ENCODE measurements around the gene NAB1.

DNA sequence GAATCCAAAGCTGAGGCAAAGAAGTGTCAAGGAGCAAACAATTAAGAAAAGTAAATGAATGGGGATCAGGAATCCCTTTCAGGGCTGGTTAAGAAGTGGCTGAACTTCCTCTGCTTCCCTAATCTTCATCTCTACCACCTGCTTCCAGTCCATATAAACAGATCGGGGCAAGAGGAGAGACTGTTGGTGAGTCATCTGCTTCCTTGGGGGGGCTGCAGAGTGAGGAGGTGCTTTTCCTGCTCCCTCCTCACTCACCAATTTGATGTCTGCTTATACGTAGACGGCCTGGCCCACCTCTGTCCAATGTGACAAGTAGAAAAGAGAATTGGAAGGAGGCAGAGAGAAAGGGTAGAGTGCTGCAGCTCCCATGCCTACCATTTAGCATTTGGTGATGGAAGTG, 68.4 kb downstream of the NAB1 start:
- TF ChIP-seq, protein P1, sequence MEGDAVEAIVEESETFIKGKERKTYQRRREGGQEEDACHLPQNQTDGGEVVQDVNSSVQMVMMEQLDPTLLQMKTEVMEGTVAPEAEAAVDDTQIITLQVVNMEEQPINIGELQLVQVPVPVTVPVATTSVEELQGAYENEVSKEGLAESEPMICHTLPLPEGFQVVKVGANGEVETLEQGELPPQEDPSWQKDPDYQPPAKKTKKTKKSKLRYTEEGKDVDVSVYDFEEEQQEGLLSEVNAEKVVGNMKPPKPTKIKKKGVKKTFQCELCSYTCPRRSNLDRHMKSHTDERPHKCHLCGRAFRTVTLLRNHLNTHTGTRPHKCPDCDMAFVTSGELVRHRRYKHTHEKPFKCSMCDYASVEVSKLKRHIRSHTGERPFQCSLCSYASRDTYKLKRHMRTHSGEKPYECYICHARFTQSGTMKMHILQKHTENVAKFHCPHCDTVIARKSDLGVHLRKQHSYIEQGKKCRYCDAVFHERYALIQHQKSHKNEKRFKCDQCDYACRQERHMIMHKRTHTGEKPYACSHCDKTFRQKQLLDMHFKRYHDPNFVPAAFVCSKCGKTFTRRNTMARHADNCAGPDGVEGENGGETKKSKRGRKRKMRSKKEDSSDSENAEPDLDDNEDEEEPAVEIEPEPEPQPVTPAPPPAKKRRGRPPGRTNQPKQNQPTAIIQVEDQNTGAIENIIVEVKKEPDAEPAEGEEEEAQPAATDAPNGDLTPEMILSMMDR (IDR thresholded peaks at IDR 0.05), result no peak
- TF ChIP-seq POLR2A (IDR thresholded peaks at IDR 0.05), result no peak
